ENCODE results near the gene CAVIN2. TPM values are rescaled to one million over a fixed set of nuclear protein-coding genes. Genes with fewer than 3 reads are reported as not detected.

The CAVIN2 gene
- total and polyA plus RNA-seq, 2 donors: 103 to 129 TPM

- H3K4me1 ChIP-seq (ENCODE audit: insufficient read depth): no peaks in the 10 kb centered on the region
- WGBS: 93% methylated on average over 1 of the region's 1 CpG
- DNase-seq (ENCODE audit: extremely low spot score): no peak
- no peak overlapping the region for H3K27ac ChIP-seq (ENCODE audit: low read depth)
- no peaks in the 10 kb centered on the region for H3K36me3 ChIP-seq (ENCODE audit: insufficient read depth)
- H3K4me3 ChIP-seq (ENCODE audit: low read depth, low read length): no peak overlapping the region
Measured at GRCh38 chr2:191818133-191818532, 28.8 kb downstream of the CAVIN2 start.

GRCh38 chr2:191815010-191815409 lies 31.9 kb downstream of the CAVIN2 start:
- 92% methylated on average over 1 of the region's 1 CpG for whole genome bisulfite sequencing
- no peak for DNase-seq (ENCODE audit: extremely low spot score)
- H3K4me3 ChIP-seq (ENCODE audit: low read depth, low read length): no peak overlapping the region
- no peaks in the 10 kb centered on the region for H3K36me3 ChIP-seq (ENCODE audit: insufficient read depth)
- H3K4me1 ChIP-seq (ENCODE audit: insufficient read depth): no peaks in the 10 kb centered on the region
- no peak overlapping the region for H3K27ac ChIP-seq (ENCODE audit: low read depth)

GRCh38 chr2:191813943-191814342 lies 32.9 kb downstream of the CAVIN2 start:
- Histone ChIP-seq H3K27ac (ENCODE audit: low read depth) (no peak overlapping the region), H3K4me3 (ENCODE audit: low read depth, low read length) (no peak overlapping the region), H3K36me3 (ENCODE audit: insufficient read depth) (no peaks in the 10 kb centered on the region), H3K4me1 (ENCODE audit: insufficient read depth) (no peaks in the 10 kb centered on the region)
- 94% methylated on average over 8 of the region's 8 CpGs for WGBS
- no peak for DNase-seq (ENCODE audit: extremely low spot score)

DNA sequence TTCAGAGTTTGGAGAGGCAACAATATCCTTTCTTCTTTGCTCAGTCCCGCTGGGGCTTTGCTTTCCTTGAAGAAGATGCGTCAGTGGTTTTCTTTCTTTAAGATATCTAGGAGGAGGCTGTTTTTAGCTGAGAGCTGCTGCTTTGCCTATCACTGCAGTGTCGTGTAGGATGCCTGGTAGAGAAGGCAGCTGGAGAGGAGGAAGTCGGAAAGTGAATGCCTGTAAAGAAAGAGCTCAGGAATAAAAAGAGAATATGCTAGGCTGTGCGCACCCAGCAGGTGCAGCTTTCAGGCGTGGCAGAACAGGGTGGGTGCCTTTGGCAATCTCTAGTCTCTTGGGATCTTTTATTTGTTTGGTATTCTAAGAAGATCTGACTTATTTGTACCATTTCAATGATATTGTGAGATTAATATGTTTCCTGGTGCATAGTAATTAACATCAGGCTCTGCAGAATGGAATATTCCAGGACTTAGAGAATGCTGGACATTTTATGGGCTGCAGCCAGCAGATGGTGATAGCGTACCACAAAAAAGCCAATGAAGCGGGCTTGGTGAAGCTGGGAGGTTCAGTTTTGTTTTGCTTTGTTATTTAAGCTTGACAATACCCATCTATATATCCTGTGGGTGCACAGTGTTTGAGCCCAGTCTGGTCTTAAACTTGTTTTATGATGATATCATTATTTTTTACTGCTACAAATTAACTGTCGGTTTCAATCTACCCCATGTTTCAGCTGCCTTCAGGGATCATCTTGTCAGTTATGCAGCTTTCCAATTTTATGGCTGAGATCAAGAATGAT lies 34.9 kb downstream of the CAVIN2 start:
- Histone ChIP-seq H3K27ac (ENCODE audit: low read depth) (no peak overlapping the region), H3K36me3 (ENCODE audit: insufficient read depth) (no peaks in the 10 kb centered on the region), H3K4me3 (ENCODE audit: low read depth, low read length) (no peak overlapping the region), H3K4me1 (ENCODE audit: insufficient read depth) (no peaks in the 10 kb centered on the region)
- 43% methylated on average over 9 of the region's 9 CpGs for WGBS
- peak; percentile 64 for DNase-seq (ENCODE audit: extremely low spot score)

GRCh38 chr2:191806396-191806795 lies 40.5 kb downstream of the CAVIN2 start:
- H3K36me3 ChIP-seq (ENCODE audit: insufficient read depth): no peaks in the 10 kb centered on the region
- no peak overlapping the region for H3K27ac ChIP-seq (ENCODE audit: low read depth)
- DNase-seq (ENCODE audit: extremely low spot score): no peak
- H3K4me3 ChIP-seq (ENCODE audit: low read depth, low read length): no peak overlapping the region
- H3K4me1 ChIP-seq (ENCODE audit: insufficient read depth): no peaks in the 10 kb centered on the region
- 100% methylated on average over 1 of the region's 1 CpG for WGBS

GRCh38 chr2:191804766-191805165 lies 42.1 kb downstream of the CAVIN2 start:
- no peaks in the 10 kb centered on the region for H3K36me3 ChIP-seq (ENCODE audit: insufficient read depth)
- H3K27ac ChIP-seq (ENCODE audit: low read depth): no peak overlapping the region
- no peaks in the 10 kb centered on the region for H3K4me1 ChIP-seq (ENCODE audit: insufficient read depth)
- no peak for DNase-seq (ENCODE audit: extremely low spot score)
- H3K4me3 ChIP-seq (ENCODE audit: low read depth, low read length): no peak overlapping the region
- 81% methylated on average over 9 of the region's 9 CpGs for WGBS

DNA sequence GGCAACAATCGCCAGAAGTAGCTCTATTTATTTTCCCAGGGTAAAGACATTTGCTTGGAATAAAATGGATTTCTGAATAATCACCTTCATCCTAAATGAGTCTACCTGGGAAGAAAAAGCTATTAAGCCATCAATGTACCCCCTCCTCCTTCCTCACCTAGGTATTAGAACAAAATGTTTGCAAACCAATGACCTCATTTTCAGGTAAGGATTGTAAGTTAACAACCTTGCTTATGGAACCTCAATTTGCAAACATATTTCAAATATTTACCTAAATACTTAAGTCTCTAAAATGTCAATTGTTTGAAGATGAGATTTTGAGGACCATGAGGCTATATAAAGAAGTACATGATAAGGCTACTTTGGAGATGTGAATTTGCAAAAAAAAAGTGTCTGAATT lies 43.9 kb downstream of the CAVIN2 start:
- Histone ChIP-seq H3K36me3 (ENCODE audit: insufficient read depth) (no peaks in the 10 kb centered on the region), H3K4me3 (ENCODE audit: low read depth, low read length) (no peak overlapping the region), H3K27ac (ENCODE audit: low read depth) (no peak overlapping the region), H3K4me1 (ENCODE audit: insufficient read depth) (no peaks in the 10 kb centered on the region)
- DNase-seq (ENCODE audit: extremely low spot score): no peak
- 97% methylated on average over 1 of the region's 1 CpG for WGBS

GRCh38 chr2:191802180-191802579 lies 44.7 kb downstream of the CAVIN2 start:
- DNase-seq (ENCODE audit: extremely low spot score): no peak
- no peaks in the 10 kb centered on the region for H3K36me3 ChIP-seq (ENCODE audit: insufficient read depth)
- no peaks in the 10 kb centered on the region for H3K4me1 ChIP-seq (ENCODE audit: insufficient read depth)
- H3K27ac ChIP-seq (ENCODE audit: low read depth): no peak overlapping the region
- H3K4me3 ChIP-seq (ENCODE audit: low read depth, low read length): no peak overlapping the region
- 79% methylated on average over 5 of the region's 5 CpGs for WGBS

- H3K4me3 ChIP-seq (ENCODE audit: low read depth, low read length): no peak overlapping the region
- H3K4me1 ChIP-seq (ENCODE audit: insufficient read depth): no peaks in the 10 kb centered on the region
- H3K27ac ChIP-seq (ENCODE audit: low read depth): no peak overlapping the region
- no peaks in the 10 kb centered on the region for H3K36me3 ChIP-seq (ENCODE audit: insufficient read depth)
- 88% methylated on average over 1 of the region's 1 CpG for WGBS
- no peak for DNase-seq (ENCODE audit: extremely low spot score)
Measured at GRCh38 chr2:191800874-191801273, 46.0 kb downstream of the CAVIN2 start.

GRCh38 chr2:191799526-191799925 lies 47.4 kb downstream of the CAVIN2 start:
- no peaks in the 10 kb centered on the region for H3K4me1 ChIP-seq (ENCODE audit: insufficient read depth)
- H3K36me3 ChIP-seq (ENCODE audit: insufficient read depth): no peaks in the 10 kb centered on the region
- WGBS: 96% methylated on average over 2 of the region's 2 CpGs
- H3K27ac ChIP-seq (ENCODE audit: low read depth): no peak overlapping the region
- no peak overlapping the region for H3K4me3 ChIP-seq (ENCODE audit: low read depth, low read length)
- DNase-seq (ENCODE audit: extremely low spot score): no peak

DNA sequence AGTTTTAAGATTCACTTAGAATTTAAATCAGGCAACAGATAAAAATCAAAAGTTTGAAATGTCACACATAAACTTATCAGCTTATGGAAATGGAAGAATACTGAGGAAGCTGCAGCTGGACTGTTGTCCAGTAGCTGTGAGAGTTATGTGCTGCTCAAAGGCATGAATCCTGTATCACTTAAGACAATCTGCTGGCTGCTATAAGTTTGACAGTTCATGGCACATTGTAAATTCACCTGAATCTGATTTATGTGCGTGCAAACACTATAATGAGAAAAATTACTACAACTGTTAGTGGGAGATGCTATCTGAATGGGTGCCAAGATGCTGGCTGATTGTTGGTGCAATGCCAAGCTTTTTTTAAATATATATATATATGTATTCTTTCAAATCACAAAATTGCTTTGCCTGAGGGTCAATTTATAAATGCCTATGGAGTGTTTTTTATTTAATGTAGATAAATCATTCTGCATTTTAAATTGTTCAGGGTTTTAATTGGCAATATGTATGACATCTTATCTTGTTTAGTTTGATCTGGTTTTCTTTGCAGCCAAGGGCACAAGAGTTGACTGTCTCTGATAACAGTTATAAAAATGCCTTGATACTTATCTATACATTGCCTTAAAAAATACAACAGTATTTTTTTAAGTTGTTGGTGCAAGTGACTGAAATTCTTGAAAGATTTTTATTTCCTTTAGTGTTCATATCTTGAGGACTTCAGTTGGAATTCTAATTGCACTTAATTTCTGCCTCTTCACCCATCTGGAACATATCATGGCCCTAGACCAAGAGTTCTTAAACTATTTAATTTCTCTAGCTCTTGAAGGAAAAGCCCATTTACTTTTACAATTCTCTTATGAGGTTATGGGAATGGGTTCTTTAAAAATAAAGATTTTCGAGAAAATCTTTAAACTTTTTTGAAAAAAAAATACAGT lies 48.7 kb downstream of the CAVIN2 start:
- H3K4me1 ChIP-seq (ENCODE audit: insufficient read depth): no peaks in the 10 kb centered on the region
- H3K36me3 ChIP-seq (ENCODE audit: insufficient read depth): no peaks in the 10 kb centered on the region
- no peak overlapping the region for H3K27ac ChIP-seq (ENCODE audit: low read depth)
- no peak overlapping the region for H3K4me3 ChIP-seq (ENCODE audit: low read depth, low read length)
- WGBS: 58% methylated on average over 2 of the region's 2 CpGs
- no peak for DNase-seq (ENCODE audit: extremely low spot score)

- WGBS: 69% methylated on average over 4 of the region's 4 CpGs
- Histone ChIP-seq H3K4me3 (ENCODE audit: low read depth, low read length) (no peak overlapping the region), H3K36me3 (ENCODE audit: insufficient read depth) (no peaks in the 10 kb centered on the region), H3K27ac (ENCODE audit: low read depth) (no peak overlapping the region), H3K4me1 (ENCODE audit: insufficient read depth) (no peaks in the 10 kb centered on the region)
- DNase-seq (ENCODE audit: extremely low spot score): no peak
Measured at GRCh38 chr2:191797500-191797899, 49.4 kb downstream of the CAVIN2 start.

- no peak overlapping the region for H3K27ac ChIP-seq (ENCODE audit: low read depth)
- no peak for DNase-seq (ENCODE audit: extremely low spot score)
- 87% methylated on average over 2 of the region's 2 CpGs for WGBS
- H3K4me1 ChIP-seq (ENCODE audit: insufficient read depth): no peaks in the 10 kb centered on the region
- H3K36me3 ChIP-seq (ENCODE audit: insufficient read depth): no peaks in the 10 kb centered on the region
- no peak overlapping the region for H3K4me3 ChIP-seq (ENCODE audit: low read depth, low read length)
Measured at GRCh38 chr2:191795715-191796114, 51.2 kb downstream of the CAVIN2 start.
